ENCODE data around the gene CRYAB. TPM values are rescaled to one million over a fixed set of nuclear protein-coding genes. Genes with fewer than 3 reads are reported as not detected.

Gene CRYAB, protein sequence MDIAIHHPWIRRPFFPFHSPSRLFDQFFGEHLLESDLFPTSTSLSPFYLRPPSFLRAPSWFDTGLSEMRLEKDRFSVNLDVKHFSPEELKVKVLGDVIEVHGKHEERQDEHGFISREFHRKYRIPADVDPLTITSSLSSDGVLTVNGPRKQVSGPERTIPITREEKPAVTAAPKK
- total RNA-seq (2012; rRNA removed) = 3.9 and 6.5 TPM in 2 replicates
- 16.5 and 19.5 TPM in 2 replicates for polyA plus RNA-seq (2012; rRNA removed)
- polyA plus RNA-seq (2012; cell fraction: cytosol; rRNA removed) = 12.3 and 25.3 TPM in 2 replicates
- 4.3 and 6.7 TPM in 2 replicates for polyA plus RNA-seq (2012; cell fraction: nucleus; rRNA removed; ENCODE audit: low replicate concordance)
- Bru-seq, nascent RNA = percentile 26 among the genes with signal in this experiment
- BruChase-seq, experiment 1, labeled RNA remaining after a 6-hour chase = percentile 23 among the genes with signal in this experiment
- percentile 20 among the genes with signal in this experiment for BruChase-seq, experiment 2, labeled RNA remaining after a 2-hour chase
- long read RNA-seq, transcript CRYAB-205 (3 exons, 1,017 nt) = major isoform, 7 of 9 reads
- long read RNA-seq, partial matches to known transcripts = 0 of 9 reads
- long read RNA-seq, other reads (novel, unspliced or antisense) = 1 of 9 reads

GRCh38 chr11:111911563-111912401, at the start of gene CRYAB:
Gene CRYAB (minus strand): TSS chr11:111911770. CDS start chr11:111911724, 46 bp downstream.
- dilution Hi-C loops (cut with HindIII; ENCODE audit: low sequenced_read_pairs, unreplicated experiment) = no loop called here
- TF ChIP-seq RAD21 (IDR thresholded peaks at IDR 0.05; ENCODE audit: low read length) (no peak), RFX5 (IDR thresholded peaks at IDR 0.05; ENCODE audit: low read depth, low read length) (no peak), CHD1 (IDR thresholded peaks at IDR 0.05; ENCODE audit: low read depth, low read length) (no peak), RCOR1 (IDR thresholded peaks at IDR 0.05; ENCODE audit: insufficient replicate concordance, low read length) (peak; percentile 57), MXI1 (IDR thresholded peaks at IDR 0.05; ENCODE audit: borderline replicate concordance, low read depth, low read length) (no peak), NFE2L2 (IDR thresholded peaks at IDR 0.05; ENCODE audit: low read depth, low read length) (no peak), SMC3 (IDR thresholded peaks at IDR 0.05; ENCODE audit: low read depth, low read length) (no peak), MAFK (IDR thresholded peaks at IDR 0.05; ENCODE audit: low read depth, low read length) (no peak), CEBPB (IDR thresholded peaks at IDR 0.05; ENCODE audit: low read depth, low read length) (peak; percentile 56; the same call in 1 of the 2 replicates), FOS (IDR thresholded peaks at IDR 0.05; ENCODE audit: low read depth, low read length) (no peak), BHLHE40 (IDR thresholded peaks at IDR 0.05; ENCODE audit: low read depth, low read length) (peak; percentile 54; the same call in 1 of the 2 replicates), ELK1 (IDR thresholded peaks at IDR 0.05; ENCODE audit: borderline replicate concordance, low read depth, low read length) (no peak)
- TF ChIP-seq, protein P1, sequence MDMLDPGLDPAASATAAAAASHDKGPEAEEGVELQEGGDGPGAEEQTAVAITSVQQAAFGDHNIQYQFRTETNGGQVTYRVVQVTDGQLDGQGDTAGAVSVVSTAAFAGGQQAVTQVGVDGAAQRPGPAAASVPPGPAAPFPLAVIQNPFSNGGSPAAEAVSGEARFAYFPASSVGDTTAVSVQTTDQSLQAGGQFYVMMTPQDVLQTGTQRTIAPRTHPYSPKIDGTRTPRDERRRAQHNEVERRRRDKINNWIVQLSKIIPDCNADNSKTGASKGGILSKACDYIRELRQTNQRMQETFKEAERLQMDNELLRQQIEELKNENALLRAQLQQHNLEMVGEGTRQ (IDR thresholded peaks at IDR 0.05; ENCODE audit: low read depth, low read length) = no peak

More at GRCh38 chr11:111911563-111912401, at the start of gene CRYAB:
- Histone ChIP-seq H3K56ac (ENCODE audit: extremely low read depth, insufficient read depth, low read length) (peak within 1 kb of the TSS; percentile 41; the same call in 1 of the 2 replicates), H2AFZ (replicated peaks; ENCODE audit: low read length, poor library complexity) (peak within 1 kb of the TSS; percentile 83), H2BK15ac (ENCODE audit: low read depth, low read length) (peak within 1 kb of the TSS; percentile 67; the same call in 2 of the 3 replicates), H2BK20ac (ENCODE audit: low read depth, low read length) (peak within 1 kb of the TSS; percentile 97), H2AK9ac (replicated peaks; ENCODE audit: low read depth, low read length, poor library complexity) (peak within 1 kb of the TSS; percentile 97), H3K18ac (ENCODE audit: low read depth, low read length) (peak within 1 kb of the TSS; percentile 89), H3K9me3 (ENCODE audit: control insufficient read depth, insufficient read depth, low read length) (no peaks in the 10 kb centered on the region), H2BK5ac (ENCODE audit: low read depth, low read length, poor library complexity, severe bottlenecking) (peak within 1 kb of the TSS; percentile 85), H3K36me3 (ENCODE audit: control insufficient read depth, insufficient read depth, low read length) (no peaks in the 10 kb centered on the region), H3K27ac (ENCODE audit: insufficient read depth, low read length) (peak within 1 kb of the TSS; percentile 78), H3K79me1 (ENCODE audit: low read depth in 1 of 2, low read length in 2 of 2) (peaks cover 0 to 15% of the 10 kb centered on the region in 2 experiments; a peak in 2 of 4 replicates), H4K8ac (ENCODE audit: low read depth in 2 of 2, low read length in 2 of 2) (peak within 1 kb of the TSS; percentile 92 to 93), H2AK5ac (ENCODE audit: low read depth, low read length) (peak within 1 kb of the TSS; percentile 72), H3K4ac (ENCODE audit: low read depth, low read length) (peak within 1 kb of the TSS; percentile 94), H4K91ac (ENCODE audit: insufficient read depth, low read depth, low read length) (peak within 1 kb of the TSS; percentile 97), H3K27me3 (ENCODE audit: control insufficient read depth, insufficient read depth, low read length) (no peaks in the 10 kb centered on the region), H4K20me1 (ENCODE audit: insufficient read depth, low read length) (no peaks in the 10 kb centered on the region), H3K9me1 (ENCODE audit: insufficient read depth, low read length) (peaks cover 18% of the 10 kb centered on the region), H3K4me2 (ENCODE audit: low read depth, low read length) (peak within 1 kb of the TSS; percentile 58), H3K23ac (ENCODE audit: low read depth, low read length) (peak within 1 kb of the TSS; percentile 75), H3K9ac (ENCODE audit: low read depth, low read length) (peak within 1 kb of the TSS; percentile 58), H4K5ac (ENCODE audit: low read depth, low read length) (peak within 1 kb of the TSS; percentile 94), H3K4me3 (ENCODE audit: insufficient read depth, low read depth, low read length) (peak within 1 kb of the TSS; percentile 1; the same call in 1 of the 2 replicates), H3K4me1 (ENCODE audit: control insufficient read depth, insufficient read depth, low read length) (peaks cover 36% of the 10 kb centered on the region), H2BK120ac (ENCODE audit: low read depth, low read length) (peak within 1 kb of the TSS; percentile 84), H3K14ac (replicated peaks; ENCODE audit: low read depth, low read length) (peak within 1 kb of the TSS; percentile 71)
- CTCF ChIA-PET = interaction anchor here (0.5 to 0.6 kb wide), 2 partner anchors 20 to 999 kb away, joined by 3 read pairs; no protein-coding TSS in a partner anchor
- intact Hi-C loops (cut with micrococcal nuclease) (no loop called here), in situ Hi-C loops (cut with MboI; ENCODE audit: low sequenced_read_pairs) (no loop called here)
- peak; percentile 85 for ATAC-seq (ENCODE audit: low read depth)
- POLR2A ChIA-PET (ENCODE audit: unreplicated experiment) = interaction anchor here (0.5 kb wide), 1 partner anchor 8 kb away, joined by 3 read pairs; no protein-coding TSS in a partner anchor
- no TSS peak for BruUV-seq (replicated peaks)
- DNase-seq = peak; percentile 82
- 80% methylated on average over 1 of the region's 17 CpGs; no CpG with 5 or more reads in 1 of the 2 experiments for WGBS, 2 experiments (ENCODE audit: extremely low coverage in 2 of 2, insufficient read length in 1 of 2)
